GM18511 (cell line): Measurements from ENCODE around the gene SORBS1.

ENCODE experiments used
- ATAC-seq: cut with Tn5 transposase; IDR thresholded peaks from one replicate; pipeline ENCODE4 v1.9.1; 2021; ENCODE audit warnings: mild to moderate bottlenecking, moderate library complexity; ENCODE audit not compliant: unreplicated experiment

SORBS1 gene

GRCh38 chr10:95517536-95518454, 43.4 kb downstream of the SORBS1 start:
- no peak for ATAC-seq

- ATAC-seq, result no peak
These were observed 44.3 kb downstream of the SORBS1 start for GRCh38 chr10:95516774-95517373.

DNA sequence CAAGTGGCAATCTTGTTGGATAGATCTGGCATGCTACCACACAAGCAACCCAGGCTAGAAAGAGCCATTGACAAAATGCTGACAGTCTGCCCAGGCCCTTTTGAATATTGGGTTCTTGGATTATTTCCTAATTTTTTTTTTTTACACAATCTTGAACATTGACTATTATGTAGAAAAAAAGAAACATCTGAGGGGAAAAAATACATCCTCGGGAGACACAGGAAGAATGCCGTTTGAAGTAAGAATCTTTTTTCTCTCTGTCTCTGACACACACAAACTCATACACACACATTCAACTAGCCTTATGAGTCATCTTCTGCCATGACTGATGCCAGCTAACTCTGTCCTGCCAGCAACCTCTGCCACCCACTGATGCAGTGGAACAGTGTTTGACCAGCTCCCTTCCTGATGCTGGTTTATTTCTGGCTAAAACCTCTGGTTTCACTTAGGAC, 47.2 kb downstream of the SORBS1 start:
- no peak for ATAC-seq

DNA sequence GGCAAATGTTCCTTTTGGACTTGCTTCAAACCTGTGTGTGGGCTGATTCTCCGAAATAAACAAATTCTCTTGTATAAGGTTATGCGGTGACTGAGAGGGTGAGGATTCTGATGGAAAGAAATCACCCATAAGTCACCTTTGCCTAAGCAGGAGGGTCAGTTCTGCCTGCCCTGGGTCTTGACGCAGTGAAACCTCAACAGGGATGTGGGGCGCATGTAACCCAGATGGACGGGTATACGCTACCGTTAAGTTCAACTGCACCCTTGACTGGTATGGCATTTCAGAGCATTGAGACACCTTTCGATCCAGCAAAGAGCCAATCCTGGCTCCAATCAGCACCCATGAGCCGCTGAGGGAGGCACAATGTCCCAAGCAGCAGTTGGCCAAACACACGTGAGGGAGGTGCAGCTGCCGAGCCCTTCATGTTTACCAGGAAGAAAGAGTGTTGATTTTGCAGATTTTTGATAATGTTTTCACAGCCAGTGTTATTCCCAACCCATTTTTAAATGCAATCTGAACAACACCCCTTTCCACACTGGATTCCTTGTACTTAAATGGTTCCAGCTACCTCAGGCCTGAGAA, 48.1 kb downstream of the SORBS1 start:
- ATAC-seq, result no peak

GRCh38 chr10:95511314-95511713, 49.9 kb downstream of the SORBS1 start:
- no peak for ATAC-seq

DNA sequence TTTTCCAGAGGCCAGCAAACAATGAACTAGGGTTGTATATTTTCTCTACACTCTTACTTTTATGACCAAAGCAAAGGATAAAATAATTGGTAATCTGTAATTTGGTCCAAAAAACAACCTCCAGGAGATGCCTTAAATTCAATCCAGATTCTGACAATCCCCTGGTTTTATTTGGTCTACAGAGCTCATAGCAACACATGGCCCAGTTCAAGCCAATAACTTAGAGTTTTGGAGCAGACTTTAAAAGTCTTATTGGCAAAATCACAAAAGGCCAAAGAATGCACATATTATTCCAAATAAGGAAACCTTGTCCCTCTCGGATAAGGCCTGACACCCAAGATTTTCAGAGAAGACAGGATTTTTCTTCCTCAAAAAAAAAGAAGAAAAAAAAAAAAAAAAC, 51.9 kb downstream of the SORBS1 start:
- ATAC-seq, result no peak

- no peak for ATAC-seq
These were observed 52.4 kb downstream of the SORBS1 start for GRCh38 chr10:95508730-95509129.

DNA sequence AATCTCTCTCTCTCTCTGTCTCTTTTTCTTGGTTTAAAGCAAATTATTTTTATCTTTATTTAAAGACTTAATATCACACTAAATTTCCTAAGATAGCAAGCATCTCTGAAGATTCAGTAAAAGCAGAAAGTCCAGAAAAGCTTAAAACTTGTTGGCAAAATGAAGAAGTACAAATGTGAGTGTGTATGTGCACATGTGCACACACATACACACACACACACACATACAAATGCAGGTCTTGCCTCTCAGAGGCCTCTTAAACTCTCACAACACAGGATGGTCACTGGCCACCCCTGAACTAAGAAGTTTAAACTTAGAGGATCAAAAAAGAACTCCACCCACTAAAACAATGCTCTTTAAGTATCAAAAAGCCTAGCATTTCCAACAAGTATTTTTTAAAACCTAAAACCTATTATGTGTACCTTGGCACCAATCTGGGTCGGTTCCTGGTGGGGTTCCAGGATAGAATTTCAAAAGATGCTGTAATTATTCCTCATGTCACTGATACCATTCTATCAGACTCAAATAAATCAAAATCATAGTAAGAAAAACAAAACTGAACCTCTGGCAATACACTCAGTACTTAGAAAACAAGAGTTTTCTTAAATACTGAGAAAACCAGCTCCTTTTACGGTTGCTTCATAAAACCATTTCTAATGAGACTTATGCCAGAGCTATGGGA, 55.0 kb downstream of the SORBS1 start:
- no peak for ATAC-seq

GRCh38 chr10:95505641-95506040, 55.5 kb downstream of the SORBS1 start:
- no peak for ATAC-seq

- ATAC-seq, result no peak
These were observed 56.0 kb downstream of the SORBS1 start for GRCh38 chr10:95505084-95505610.

- no peak for ATAC-seq
These were observed 56.9 kb downstream of the SORBS1 start for GRCh38 chr10:95504246-95504691.

DNA sequence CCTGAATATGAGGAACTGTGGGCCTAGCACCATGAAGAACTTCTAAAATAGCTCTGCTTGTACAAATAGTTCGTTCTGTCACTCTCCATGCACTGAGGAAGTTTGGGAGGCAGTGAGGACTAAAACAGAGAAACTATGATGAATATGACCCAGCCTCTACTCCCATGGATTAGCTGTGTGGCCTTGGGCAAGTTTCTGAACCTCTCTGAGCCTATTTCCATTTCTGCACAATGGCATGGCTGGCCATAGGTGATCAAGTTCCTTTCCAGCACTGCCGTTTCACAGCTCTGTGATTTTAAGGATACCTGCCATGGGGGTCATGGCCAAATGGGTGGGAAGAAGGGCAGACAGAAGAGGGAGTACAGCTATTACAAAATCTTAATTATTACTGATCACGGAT, 57.6 kb downstream of the SORBS1 start:
- no peak for ATAC-seq

DNA sequence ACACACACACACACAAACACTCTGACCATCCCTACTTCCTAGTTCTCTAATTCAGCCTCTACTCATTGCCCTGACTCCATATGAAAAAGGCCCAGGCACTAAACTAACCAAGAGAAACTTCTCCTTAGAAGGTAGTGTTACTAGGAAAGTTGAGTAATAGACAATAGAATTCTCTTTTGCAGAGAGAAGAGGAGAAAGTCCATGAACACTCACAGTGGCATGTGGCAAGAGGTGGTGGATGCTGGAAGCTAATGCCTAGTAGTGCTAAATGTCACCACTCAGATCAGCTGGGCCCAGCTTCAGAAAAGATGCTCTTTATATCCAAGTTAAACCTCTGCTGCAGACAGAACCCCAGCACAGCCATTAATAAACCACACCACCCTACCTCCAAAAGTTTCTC, 58.2 kb downstream of the SORBS1 start:
- no peak for ATAC-seq

DNA sequence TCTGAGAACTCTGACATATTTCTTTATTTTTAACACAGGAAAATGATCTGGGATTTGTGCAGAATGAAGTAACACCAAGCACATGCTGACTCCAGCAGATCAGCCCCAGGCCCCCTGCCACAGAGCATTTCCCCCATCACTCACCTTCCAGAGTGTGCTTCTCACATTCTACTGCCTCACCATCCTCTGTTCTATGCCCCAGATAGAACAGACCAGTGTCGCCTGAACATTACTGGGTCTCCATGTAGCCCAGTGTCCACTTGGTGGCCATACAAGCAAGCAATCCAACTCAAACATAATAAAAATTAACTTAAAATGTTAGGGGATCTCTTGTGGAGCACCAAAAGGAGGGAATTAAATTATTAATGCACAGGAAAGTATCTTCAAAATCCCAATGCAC, 58.8 kb downstream of the SORBS1 start:
- no peak for ATAC-seq

GRCh38 chr10:95501203-95502094, 59.7 kb downstream of the SORBS1 start:
- ATAC-seq, result no peak

DNA sequence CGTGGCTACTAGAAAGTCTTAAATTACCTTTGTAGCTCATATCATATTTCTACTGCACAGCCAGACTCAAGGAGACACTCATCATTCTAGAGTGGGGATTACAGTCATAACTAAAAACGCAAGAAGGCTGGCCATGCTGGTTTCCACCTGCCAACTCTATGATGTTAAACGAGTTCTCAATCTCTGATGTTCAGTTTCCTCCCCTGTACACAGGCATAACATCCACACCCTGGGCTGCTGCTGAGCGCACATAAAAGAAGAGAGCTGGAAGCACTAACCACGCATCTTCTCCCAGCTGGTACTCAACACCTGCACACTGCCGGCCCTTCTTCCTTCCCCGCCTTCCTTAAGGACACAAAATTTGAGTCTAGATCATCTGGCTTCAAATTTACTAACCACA, 60.5 kb downstream of the SORBS1 start:
- no peak for ATAC-seq

DNA sequence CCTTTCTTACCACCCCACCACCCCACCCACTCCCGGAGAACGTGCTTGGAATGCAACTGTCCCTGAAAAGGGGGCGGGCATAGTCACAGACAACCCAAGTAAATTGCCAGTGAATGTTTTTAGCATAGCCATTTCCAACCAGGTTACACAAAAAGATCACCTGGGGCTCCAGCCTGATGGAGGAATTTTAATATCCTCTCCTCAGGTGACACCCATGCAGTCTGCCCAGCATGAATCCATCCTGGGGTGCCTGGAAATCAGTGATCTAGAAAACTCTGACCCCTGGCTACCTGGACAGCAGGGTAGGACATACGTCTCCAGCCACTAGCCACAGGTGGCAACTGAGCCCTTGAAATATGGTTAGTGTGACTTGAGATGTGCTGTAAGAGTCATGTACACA, 61.1 kb downstream of the SORBS1 start:
- ATAC-seq, result no peak

DNA sequence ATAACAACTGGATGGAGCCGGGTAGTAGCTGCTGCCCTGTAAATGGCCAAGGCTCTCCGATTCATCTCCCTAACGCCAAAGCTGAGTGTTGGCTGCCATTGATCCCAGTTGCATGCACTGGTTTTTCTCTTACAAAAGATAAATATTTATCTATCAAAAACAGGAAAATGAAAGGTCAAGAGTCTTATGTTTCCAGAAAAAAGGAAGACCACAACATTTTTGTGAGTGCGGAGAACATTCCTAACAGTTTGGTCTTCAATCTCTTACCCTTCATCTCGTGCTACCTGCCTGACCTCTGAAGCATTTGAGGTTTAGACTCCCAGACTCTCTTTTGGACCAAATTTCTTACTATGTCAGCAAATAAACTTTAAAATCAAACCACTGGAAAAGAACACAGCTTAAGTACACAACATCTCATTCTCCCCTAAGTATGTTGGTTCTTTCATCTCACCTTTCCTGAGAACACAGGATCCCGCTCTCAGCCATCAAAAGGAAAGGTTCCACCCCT, 61.6 kb downstream of the SORBS1 start:
- no peak for ATAC-seq

DNA sequence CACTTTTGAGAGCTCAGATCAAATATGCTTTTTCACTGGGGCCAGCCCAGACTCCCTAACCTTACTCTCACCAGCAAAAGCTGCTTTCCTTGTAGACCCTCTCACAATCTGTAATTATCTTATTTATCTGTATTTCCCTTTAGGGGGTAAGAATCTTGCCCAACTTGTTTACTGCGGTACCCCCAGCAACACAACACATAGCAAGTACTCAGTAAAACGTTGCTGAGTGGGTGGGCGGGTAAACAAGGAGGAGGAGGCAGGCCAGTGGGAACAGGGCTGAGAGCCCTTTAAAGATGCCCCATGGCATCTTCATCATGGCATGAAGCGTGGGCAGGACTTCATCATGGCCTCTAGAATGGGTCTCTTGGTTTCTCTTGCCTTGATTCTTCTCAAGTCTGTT, 64.2 kb downstream of the SORBS1 start:
- no peak for ATAC-seq
